Forelimb muscle (tissue), 1 donor: Measurements from ENCODE around the gene MFSD6L. TPM values are rescaled to one million over a fixed set of nuclear protein-coding genes. Genes with fewer than 3 reads are reported as not detected.

Experiments used
- DNase-seq: peaks from one replicate; pipeline ENCODE4 v3.0.0-alpha.2; 2013; ENCODE audit warnings: low read depth
- polyA plus RNA-seq: library from polyadenylated mRNA; unstranded; fragments of 120-200 nt; gene quantifications from one replicate; pipeline ENCODE4 v1.2.1, GENCODE V29; 2013; ENCODE audit not compliant: insufficient read length

The MFSD6L gene
- polyA plus RNA-seq, 1 donor = 0.30 TPM

- no peak for DNase-seq
Observed at GRCh38 chr17:8793649-8794048, 5.5 kb downstream of the MFSD6L start.

- DNase-seq = no peak
Observed at GRCh38 chr17:8792646-8793045, 6.5 kb downstream of the MFSD6L start.

GRCh38 chr17:8791910-8792270 lies 7.3 kb downstream of the MFSD6L start:
- DNase-seq = no peak

GRCh38 chr17:8791248-8791909 lies 7.8 kb downstream of the MFSD6L start:
- DNase-seq = no peak

DNA sequence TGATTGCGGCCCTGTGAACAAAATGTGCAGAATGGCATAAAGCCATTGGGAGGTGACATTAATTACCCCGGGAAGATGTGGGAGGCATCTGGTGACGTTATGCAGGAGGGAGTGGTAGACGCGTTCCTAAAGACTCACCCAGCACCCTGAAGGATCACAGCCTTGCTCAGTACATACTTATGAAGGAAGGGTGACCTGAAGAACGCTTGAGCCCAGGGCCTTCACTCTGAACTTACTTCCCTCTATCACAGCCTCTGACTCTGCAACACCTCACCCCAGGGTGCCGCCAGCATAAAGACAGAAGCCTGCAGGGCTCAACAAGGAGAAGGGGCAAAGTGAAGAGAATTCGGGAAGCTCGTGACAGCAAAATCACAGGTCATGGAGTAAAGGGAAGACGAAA lies 9.4 kb downstream of the MFSD6L start:
- no peak for DNase-seq

- DNase-seq = no peak
Observed at GRCh38 chr17:8788998-8789397, 10.2 kb downstream of the MFSD6L start.

GRCh38 chr17:8785547-8786413 lies 13.4 kb downstream of the MFSD6L start:
- DNase-seq = peak; percentile 49

- DNase-seq = no peak
Observed at GRCh38 chr17:8782176-8782575, 17.0 kb downstream of the MFSD6L start.

DNA sequence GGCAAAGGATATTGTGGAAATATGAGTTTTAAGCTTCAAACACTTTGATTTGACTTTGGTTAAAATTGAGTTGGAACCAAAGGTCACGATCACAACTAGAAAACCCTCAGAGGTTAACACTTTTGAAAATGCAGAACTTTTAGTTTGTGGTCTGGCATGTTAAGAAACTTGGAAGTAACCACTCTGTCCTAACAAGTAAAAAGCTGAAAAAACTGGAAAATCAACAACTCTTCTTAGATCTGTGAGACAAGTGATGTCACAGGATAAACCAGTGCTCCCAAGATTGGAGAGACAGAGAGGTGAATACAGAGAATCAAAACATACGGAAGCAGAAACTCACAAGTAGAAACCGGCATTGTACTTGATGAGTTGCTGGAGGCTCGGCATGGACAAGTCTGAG lies 17.4 kb downstream of the MFSD6L start:
- DNase-seq = no peak

DNA sequence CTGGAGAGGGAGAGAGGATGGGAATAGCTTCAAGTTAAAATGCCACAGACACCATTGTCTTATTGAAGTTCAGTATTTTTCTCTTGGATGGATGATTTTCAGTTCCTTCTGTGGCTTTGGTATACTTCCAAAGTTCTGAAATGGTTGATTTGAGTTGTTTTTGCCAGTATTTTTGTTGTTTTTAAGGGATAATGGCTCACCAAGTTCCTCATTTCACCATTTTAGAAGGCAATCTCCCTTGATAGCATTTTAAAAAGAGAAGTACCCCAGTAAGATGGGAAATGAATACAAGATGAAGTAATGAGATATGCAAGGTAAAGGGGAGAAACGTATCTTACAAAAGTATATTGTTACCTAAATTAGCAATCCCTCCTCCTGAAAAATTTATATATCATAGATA lies 22.3 kb downstream of the MFSD6L start:
- no peak for DNase-seq

- no peak for DNase-seq
Observed at GRCh38 chr17:8776248-8776647, 22.9 kb downstream of the MFSD6L start.

DNA sequence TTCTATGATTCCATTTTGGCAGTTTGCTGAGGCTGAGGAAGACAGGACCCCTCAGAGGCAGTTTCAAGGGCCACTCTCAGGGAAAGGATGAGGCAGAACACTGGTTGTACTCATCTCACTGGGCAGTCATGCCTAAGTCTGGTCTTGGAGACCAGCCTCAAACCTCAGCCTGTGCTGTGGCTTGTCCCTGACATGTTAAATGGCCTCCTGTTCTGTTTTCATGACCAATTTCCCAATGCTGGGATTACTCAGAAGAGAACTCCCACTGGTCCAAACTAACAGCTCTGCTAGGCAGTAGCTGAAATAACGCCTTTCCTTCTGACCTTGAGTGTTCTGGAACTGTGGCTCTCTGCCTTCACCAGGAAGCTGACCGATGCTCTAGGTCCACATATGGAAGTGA lies 32.4 kb downstream of the MFSD6L start:
- DNase-seq = no peak

DNA sequence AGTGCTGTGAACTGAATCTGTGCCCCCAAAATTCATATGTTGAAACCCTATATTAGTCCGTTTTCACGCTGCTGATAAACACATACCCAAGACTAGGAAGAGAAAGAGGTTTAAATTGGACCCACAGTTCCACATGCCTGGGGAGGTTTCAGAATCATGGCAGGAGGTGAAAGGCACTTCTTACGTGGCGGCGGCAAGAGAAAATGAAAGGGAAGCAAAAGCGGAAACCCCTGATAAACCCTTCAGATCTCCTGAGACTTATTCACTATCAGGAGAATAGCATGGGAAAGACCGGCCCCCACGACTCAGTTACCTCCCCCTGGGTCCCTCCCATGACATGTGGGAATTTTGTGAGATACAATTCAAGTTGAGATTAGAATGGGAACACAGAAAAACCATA lies 37.2 kb downstream of the MFSD6L start:
- DNase-seq = no peak

DNA sequence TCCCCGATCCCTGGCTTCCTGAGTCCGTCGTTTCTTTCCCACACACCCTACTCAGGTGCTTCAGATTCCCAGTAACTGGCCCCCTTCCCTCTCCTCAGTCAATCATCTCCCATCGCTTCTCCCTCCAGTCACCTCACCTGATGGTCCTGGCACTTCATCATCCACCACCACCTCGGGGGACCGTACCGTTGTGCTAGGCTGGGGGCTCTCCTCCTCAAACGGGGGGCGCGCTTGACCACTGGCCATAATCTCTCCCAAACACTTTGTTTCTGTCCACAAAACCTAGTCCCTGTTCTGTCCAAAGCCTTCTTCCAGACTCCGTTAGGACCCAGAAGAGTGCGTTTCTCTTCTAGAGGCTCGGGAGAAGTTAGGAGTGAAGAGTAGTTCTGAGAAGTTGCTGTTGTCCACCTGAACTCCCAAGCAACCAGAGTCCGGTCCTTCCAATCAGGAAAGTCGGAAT lies 41.0 kb downstream of the MFSD6L start, which contains the start of gene SPDYE4:
Gene SPDYE4, minus strand, starts transcription at position 410 of the 460 bp plus-strand sequence. Its CDS starts 164 bp downstream, at position 246.
- DNase-seq = no peak

- no peak for DNase-seq
Observed at GRCh38 chr17:8757189-8757588, 42.0 kb downstream of the MFSD6L start.

DNA sequence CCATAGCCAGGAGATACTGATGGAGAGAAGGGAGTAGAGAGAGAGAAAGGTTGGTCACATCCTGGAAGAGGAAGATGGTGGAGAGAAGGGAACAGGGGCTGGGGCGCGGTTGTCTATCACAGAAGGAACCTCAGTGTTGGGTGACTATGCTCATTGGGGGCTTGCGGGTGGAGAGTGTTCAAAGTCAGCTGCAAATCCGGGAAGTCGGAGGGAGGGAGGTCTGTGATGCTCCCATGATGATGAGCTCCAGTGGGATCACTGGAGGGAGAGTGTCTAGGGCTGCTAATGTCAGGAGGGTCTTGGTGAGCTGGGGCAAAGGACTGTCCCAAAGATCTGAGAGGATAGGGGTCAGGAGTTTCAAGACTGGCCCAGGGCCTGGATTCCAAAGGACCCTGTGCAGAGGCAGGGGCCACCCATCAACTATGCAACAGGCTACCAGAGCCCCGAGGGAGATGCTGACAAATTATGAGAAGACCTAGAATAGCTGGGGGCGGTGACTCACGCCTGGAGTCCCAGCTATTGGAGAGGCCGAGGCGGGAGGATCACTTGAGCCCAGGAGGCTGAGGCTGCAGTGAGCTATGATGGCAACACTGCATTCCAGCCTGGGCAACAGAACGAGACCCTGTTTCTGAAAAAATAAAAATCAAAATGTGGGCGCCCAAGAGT lies 43.4 kb downstream of the MFSD6L start:
- DNase-seq = no peak

- no peak for DNase-seq
Observed at GRCh38 chr17:8754890-8755289, 44.3 kb downstream of the MFSD6L start.

- DNase-seq = no peak
Observed at GRCh38 chr17:8753976-8754440, 45.2 kb downstream of the MFSD6L start.

GRCh38 chr17:8753136-8753975 lies 45.8 kb downstream of the MFSD6L start:
- no peak for DNase-seq

DNA sequence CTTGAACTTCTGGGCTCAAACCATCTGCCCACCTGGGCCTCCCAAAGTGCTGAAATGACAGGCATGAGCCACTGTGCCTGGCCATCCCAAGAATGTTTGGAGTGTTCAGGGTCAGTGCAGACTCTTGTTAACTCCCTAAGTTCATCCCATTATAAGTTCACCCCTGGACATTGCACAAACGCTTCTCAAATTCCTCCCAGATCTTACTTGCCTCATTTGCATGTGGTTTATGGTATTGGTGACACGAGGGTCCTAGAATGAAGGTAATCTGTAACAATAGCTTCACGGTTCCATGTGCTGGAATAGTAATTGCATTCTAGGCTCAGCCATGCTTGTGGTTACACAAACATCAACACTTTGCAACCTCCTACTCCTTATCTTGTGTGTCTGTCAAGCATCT lies 49.5 kb downstream of the MFSD6L start:
- no peak for DNase-seq

DNA sequence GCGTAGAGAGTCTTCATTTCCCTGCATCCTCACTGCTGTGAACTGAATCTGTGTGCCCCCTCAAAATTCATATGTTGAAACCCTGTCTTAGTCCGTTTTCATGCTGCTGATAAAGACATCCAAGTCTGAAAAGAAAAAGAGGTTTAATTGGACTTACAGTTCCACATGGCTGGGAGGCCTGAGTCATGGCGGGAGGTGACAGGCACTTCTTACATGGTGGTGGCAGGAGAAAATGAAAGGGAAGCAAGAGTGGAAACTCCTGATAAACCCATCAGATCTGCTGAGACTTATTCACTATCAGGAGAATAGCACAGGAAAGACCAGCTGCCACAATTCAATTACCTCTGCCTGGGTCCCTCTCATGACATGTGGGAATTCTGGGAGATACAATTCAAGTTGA lies 51.4 kb downstream of the MFSD6L start:
- no peak for DNase-seq
